Hindlimb muscle (tissue), 1 donor: ENCODE results near the gene SVIL. TPM values are rescaled to one million over a fixed set of nuclear protein-coding genes. Genes with fewer than 3 reads are reported as not detected.
A peak's percentile ranks its signal among the peaks of the same experiment; 100 is the strongest.
"Not testable (repeated sequence)": the region's sequence is repeated elsewhere in the genome, so short reads cannot be mapped to it uniquely, and the experiment has no call there.

ENCODE experiments used
- DNase-seq: peaks from one replicate; pipeline ENCODE4 v3.0.0-alpha.2; 2013
- polyA plus RNA-seq: library from polyadenylated mRNA; unstranded; fragments of 120-200 nt; gene quantifications from one replicate; pipeline ENCODE4 v1.2.1, GENCODE V29; 2013; ENCODE audit not compliant: insufficient read length

Gene SVIL
- polyA plus RNA-seq, 1 donor, result 265 TPM

GRCh38 chr10:29450405-29450804 lies 184.4 kb downstream of the SVIL start:
- no peak for DNase-seq

DNA sequence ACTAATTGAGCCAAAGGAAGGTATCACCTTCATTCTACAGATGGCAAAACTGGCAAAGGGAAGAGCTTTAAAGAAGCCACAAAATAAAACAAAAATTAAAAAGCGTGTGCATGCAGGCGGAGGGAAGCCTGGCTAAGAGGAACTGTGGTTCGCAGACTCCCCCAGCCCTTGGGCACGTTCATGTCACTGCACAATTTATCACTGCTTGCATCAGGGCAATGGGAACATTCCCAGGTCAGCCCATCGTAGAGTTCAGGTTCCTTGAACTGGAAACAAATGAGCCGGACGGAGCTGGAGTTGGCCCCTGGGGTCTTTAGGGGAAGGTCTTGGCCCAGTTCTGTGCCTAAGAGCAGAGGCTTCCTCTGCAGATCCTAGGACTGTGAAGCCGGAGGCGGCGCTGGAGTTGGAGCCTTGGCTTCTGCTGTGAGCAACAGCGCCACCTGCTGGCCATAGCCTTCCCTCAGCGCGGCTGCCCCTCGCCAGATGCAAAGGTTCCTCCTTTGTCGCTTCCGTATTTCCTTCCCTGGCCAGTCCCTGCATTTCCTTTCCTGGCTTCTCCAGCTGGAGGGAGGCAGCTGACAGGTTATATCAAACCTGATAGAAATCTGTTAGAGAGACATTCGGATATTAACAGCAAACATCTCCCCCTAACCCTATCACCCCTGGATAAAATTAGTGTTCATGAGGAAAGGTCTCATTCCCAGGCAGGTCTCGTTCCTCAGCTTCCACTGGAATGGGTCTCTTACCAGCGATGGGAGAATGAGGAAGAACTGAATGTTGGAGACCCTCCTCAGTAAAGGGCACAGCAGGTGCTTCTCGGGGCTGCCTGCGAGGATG lies 185.8 kb downstream of the SVIL start:
- peak; percentile 82 for DNase-seq

- DNase-seq, result no peak
Observed at GRCh38 chr10:29448125-29448524, 186.6 kb downstream of the SVIL start.

DNA sequence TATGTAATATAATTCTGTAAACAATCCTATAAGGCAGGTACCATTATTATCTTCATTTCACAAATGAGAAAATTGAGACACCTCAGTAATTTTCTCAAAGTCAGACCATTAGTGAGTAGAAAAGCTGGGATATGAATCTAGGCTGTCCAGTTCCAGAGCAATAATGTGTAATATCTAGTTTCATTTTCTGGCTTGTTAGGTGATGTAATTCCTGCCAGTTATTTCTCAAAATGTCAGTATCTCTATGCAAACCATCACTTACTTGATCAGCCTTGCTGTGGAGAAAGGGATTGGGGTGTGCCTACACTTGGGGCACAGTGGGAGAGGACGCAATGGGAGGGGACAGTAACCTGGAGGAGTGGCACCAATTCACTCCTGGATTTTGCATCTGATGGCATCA lies 188.4 kb downstream of the SVIL start:
- DNase-seq, result no peak

GRCh38 chr10:29443745-29444523 lies 190.8 kb downstream of the SVIL start:
- DNase-seq, result no peak

DNA sequence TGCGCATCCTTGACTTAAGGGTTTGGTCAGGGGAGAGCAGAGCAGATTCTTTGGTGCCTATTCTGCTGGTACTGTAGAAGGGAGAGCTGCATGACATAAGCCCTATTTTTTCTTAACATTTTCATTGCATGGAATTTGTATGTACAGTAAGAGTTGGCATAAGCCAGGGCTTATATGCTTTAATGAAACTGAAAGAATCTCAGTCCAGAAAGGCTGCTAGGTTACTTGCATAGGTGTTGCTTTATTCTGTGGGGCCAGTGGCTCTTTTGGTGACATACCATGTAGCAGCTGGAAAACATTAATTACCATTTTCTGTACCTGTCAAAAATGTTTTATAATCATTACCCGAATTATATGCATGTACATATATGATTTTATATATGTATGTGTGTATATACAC lies 193.8 kb downstream of the SVIL start:
- no peak for DNase-seq

DNA sequence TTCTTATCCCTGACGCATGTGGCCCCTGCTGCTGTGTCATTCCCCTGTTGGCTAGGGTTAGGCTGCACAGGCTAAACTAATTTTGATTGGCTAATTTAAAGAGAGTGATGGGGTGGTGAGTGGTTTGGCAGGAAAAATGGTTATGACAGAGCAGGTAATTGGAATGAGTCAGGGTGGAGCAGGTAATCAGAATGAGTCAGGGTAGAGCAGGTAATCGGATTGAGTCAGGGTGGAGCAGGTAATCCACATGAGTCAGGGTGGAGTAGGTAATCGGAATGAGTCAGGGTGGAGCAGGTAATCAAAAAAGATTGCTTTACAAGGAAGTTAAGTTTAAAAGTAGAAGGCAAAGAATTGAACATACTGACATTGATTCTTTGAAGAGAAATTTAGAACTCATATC lies 195.8 kb downstream of the SVIL start:
- DNase-seq, result not testable (repeated sequence)

DNA sequence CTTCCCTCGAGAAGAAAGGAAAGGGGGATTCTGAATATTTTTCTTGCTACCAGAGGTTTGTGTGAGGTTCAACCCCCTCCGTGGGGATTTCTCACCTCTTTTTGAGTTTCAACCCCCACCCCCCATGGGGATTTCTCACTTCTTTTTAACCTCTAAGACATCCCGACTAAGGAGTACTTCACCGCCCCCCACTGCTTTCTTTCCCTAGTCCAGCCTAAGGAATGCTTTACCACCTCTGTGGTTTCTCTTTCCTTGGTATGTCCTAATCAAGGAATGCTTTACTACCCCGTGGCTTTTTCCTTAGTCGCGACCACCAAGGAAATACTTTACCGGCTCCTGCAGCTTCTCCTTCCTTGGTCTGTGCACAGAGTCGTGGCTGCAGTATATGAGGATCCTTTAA lies 196.5 kb downstream of the SVIL start:
- DNase-seq, result no peak

GRCh38 chr10:29437871-29438270 lies 196.9 kb downstream of the SVIL start:
- DNase-seq, result no peak

- no peak for DNase-seq
Observed at GRCh38 chr10:29435809-29436501, 198.8 kb downstream of the SVIL start.

DNA sequence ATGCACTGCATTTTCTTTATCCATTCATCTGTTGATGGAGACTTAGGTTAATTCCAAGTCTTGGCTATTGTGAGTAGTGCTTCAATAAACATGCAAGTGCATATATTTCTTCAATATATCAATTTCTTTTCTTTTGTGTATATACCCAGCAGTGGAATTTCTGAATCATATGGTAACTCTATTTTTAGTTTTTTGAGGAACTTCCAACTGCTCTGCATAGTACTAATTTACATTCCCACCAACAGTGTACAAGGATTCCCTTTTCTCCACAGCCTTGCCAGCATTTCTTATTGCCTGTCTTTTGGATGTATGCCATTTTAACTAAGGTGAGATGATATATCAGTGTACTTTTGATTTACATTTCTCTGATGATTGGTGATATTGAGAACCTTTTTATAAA lies 200.7 kb downstream of the SVIL start:
- DNase-seq, result no peak

DNA sequence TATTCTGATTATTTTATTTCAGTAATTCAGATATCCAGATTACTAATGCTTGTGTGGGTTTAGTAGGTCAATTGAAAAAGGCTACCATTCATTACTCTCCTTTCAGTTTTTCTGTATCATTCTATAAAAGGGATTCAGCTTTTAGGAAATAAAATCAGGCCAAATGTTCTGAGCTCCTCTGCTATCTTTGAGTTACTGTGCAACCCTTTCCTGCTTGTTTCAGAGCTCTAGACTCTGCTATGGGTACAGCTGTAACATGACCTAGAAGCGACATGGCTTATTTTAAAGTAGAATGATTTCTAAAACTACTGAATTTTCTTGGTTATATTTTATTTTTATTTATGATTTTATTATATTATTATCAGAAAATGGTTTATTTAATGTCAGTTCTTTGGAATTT lies 203.1 kb downstream of the SVIL start:
- no peak for DNase-seq

- no peak for DNase-seq
Observed at GRCh38 chr10:29430101-29430500, 204.7 kb downstream of the SVIL start.

GRCh38 chr10:29428486-29428885 lies 206.3 kb downstream of the SVIL start:
- no peak for DNase-seq

GRCh38 chr10:29427667-29428066 lies 207.1 kb downstream of the SVIL start:
- no peak for DNase-seq

- no peak for DNase-seq
Observed at GRCh38 chr10:29426420-29426819, 208.4 kb downstream of the SVIL start.

GRCh38 chr10:29424017-29424416 lies 210.8 kb downstream of the SVIL start:
- no peak for DNase-seq

GRCh38 chr10:29420744-29421143 lies 214.0 kb downstream of the SVIL start:
- no peak for DNase-seq

- no peak for DNase-seq
Observed at GRCh38 chr10:29417324-29417723, 217.4 kb downstream of the SVIL start.

GRCh38 chr10:29415876-29416275 lies 218.9 kb downstream of the SVIL start:
- no peak for DNase-seq

GRCh38 chr10:29414501-29414900 lies 220.3 kb downstream of the SVIL start:
- no peak for DNase-seq

DNA sequence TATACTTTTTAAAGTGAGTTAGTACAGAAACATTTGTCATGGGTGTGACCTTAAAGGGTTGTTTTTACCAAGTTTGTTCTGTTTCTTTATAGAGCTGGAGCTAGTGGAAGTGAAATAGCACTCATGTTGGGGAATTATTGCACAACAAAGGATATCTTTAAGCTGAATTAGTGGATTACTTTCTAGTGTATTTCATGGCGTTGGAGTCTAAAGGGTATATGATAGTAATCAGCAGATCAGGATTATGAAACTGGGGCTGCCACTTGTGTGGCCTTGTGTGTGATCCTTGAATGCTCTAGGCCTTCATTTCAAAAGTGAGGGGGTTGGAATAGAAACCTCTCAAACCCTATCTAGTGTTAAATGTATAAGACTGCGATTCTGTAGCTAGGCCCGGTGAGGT lies 222.3 kb downstream of the SVIL start:
- no peak for DNase-seq

DNA sequence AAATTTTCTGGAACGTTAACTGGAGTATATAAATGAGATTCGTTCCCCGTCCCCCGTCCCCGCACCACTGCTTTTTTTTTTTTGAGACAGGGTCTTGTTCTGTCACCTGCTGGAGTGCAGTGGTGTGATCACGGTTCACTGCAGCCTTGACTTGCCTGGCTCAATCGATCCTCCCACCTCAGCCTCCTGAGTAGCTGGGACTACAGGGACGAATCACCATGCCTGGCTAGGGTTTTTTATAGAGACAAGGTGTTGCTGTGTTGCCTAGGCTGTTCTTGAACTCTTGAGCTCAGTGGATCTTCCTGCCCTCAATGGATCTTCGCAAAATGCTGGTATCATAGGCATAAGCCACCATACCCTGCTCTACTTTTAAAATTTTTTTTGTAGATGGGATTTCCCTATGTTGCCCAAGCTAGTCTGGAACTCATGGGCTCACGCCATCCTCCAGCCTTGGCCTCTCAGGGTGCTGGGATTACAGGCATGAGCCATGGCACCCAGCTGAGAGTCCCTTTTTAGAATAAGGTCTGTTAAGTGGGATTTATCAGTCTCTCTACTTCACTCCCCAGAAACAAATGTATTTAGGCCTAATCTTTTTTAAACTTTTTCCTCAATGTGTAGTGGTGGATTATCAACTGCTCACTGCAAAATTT lies 223.0 kb downstream of the SVIL start:
- DNase-seq, result no peak
